GM18867 (cell line): ENCODE measurements around the gene EPHB1.

ENCODE experiments used
- ATAC-seq: cut with Tn5 transposase; IDR thresholded peaks from one replicate; pipeline ENCODE4 v1.9.1; 2021; ENCODE audit warnings: mild to moderate bottlenecking, moderate library complexity; ENCODE audit not compliant: unreplicated experiment

Gene EPHB1

DNA sequence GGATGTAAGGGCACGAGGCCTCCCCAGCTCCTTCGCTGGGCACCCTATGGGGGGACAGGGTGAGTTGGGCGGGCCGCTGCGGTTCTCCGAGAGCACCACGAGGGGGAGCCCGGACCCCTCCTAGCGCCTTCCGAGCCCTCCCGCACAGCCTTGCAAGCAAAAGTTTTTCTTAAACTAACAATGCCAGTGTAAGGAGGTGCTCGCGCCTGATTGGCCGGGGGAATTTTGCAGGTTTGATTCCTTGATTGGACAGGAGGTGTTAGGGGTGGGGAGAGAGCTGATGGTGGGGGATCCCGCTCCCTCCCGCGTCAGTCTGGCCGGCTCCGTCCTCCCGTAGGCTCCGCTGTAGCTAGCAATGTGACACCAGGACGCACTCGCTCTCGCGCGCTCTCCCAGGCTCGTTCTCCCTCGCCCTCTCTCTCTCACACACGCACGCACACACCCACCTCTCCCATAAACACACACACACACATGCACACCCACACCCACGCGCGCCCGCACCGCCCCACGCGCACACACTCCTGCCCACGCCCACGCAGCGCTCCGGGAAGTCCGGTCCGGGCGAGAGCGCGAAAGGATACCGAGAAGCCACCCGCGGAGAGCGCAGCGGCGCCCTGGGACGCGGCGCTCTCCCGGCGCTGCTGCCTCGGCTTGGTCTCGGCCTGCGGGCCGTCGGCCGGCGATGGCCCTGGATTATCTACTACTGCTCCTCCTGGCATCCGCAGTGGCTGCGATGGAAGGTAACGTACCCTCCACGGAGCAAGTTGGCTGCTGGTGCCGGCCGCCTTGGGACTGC lies at the start of gene EPHB1:
EPHB1 (plus strand) TSS at position 311 of the 796 bp plus-strand sequence.
- ATAC-seq: peak; percentile 75

DNA sequence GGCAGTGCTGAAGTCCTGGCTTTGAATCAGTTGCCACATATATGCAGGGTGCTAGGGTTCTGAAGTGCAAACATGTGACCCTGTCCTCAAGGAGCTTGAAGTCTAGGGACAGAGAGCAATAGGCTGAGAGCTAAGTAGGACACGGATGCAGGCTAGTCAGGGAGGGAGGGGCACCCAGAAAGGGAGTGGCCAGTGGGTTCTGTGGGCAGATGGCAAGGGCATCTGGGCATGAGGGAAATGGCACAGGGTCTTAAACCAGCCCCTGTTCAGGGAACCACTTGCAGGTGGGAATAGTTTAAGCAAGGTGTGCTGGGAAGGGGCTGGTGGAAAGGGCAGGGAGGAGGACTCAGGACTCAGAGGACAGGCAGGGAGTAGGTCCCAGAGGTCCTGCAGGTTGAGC lies 46.4 kb upstream of the EPHB1 start:
- ATAC-seq: no peak

DNA sequence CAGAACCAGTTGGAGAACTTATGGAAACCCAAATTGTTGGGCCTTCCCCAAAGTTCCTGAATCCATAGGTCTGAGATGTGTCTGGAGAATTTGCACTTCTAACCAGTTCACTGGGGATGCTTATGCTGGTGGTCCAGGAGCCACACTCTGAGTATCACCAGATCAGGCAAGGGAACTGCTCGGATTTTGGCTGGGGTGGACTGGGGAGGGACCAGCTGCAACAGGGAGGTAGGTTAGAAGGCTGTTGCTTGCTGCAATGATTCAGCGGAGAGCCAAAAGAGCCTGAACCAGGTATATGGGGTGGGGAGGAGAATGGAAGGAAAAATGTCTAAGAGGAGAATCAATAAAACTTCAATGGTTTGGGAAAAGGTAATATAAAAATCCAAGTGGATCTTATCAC lies 45.9 kb upstream of the EPHB1 start:
- ATAC-seq: no peak

DNA sequence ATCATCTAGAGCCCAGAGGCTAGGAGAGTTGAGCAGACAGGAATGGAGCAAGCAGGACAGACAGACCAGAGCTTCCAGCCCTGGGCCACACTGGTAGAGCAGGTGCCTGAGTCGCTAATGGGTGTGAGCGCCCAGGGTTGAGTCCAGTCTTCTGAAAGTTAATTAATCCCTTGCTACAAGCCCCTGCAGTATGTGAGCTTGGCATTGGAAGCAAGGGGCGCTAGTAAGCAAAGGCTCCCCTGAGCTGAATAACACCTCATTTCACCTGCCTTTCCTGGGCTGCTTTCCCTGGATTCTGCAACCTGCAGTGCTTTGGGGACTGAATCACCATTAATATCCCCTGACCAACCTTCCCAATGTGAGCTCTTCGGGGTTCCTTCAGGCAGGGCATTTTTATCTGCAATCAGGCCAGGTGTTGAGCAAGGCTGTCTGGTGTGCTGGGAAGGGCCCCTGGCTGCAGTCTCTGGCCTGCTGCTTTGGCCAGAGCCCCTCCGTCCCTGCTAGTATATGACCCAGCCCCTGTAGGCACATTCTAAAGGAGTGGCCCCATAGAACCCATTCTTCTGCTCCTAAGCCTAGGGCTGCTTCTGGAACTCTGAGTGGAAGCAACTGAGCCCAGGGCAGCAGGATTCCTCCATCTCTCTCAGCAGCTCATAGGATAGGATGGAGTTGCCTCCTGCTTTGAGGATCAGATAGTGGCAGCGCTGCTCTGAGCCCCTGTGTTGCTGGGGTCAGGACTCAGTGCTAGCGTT lies 45.1 kb upstream of the EPHB1 start:
- ATAC-seq: no peak

DNA sequence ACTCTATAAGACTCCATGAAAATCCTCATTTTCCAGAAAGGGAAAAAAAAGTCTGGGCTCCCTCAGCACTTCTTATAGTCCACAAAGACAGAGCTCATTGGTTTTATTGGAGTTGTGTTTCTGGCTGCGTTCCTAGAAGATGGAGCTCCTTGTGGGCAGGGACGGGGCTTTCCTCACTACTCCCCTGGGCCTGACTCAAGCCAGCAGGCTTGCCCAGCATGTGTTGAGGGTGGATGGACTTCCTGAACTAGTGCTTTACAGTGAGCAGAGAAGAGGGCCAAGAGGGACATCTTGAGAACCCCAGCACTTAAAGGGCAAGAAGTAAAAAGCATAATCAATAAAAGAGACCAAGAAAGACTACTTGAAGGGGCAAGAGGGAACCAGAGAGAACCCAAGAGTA lies 43.2 kb upstream of the EPHB1 start:
- no peak for ATAC-seq

DNA sequence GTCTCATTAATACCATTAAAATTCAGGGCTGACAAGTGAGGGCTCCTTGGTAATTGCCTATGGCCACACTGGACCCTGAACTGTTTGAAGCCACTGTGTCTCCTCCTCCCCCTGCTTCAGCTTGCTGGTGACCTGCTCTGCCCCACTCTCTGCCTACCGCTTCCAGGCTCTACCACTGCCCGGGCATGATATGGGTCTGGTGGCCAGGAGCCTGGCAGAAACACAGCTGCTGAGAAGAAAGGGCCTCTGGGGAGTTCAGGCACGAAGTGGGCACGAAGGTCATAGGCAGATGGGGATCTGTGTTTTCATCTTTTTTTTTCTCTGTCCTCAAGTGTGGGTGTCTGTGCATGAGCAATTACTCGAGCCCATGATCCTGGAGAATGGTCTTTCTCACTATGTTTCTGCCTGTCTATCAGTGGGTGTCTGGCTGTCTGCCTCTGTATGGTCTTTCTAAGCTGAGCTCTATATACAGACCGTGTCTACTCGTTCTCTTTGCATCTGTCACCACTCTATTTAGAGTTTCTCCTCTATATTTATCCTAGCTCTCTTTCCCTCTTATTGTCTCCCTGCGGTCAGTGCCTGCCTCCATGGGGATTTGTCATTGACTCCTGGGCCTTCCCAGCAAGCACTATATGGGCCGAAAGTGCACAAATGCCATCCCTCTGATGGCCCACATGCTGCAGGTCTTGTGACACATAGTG lies 42.1 kb upstream of the EPHB1 start:
- no peak for ATAC-seq

DNA sequence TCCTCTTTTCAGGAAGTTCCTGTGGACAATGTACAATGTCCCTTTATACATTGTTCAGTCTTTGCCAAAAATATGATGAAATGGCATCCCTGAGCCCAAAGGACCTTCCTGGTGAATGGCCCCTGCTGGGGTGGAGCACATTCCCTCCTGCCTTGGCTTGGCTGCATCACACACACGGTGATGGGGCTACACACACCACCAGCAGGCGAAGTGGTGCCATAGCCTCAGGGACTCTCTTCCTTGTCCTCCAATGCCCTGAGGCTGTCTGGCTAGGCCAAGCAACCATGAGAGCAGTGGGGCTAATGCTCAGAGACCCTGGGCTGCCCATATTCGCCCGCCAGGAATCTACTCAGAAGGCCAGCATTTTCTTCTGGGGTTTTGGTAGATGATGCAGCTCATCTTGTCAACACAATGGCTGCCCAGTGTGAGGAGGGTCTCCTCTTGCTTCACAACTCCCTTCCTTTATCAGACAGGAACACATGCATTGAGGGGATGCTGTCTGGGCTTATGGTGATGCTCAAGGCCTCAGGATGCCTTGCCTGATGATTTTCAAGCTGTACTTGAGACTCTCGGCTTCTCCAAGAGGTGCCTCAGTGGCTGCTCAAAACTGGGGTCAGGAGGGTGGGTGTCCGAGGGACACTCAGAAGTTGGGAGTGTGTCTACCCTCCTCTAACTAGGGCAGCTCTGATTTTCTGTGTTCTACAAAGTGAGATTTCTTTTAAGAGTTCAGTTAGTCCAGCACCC lies 40.9 kb upstream of the EPHB1 start:
- no peak for ATAC-seq

DNA sequence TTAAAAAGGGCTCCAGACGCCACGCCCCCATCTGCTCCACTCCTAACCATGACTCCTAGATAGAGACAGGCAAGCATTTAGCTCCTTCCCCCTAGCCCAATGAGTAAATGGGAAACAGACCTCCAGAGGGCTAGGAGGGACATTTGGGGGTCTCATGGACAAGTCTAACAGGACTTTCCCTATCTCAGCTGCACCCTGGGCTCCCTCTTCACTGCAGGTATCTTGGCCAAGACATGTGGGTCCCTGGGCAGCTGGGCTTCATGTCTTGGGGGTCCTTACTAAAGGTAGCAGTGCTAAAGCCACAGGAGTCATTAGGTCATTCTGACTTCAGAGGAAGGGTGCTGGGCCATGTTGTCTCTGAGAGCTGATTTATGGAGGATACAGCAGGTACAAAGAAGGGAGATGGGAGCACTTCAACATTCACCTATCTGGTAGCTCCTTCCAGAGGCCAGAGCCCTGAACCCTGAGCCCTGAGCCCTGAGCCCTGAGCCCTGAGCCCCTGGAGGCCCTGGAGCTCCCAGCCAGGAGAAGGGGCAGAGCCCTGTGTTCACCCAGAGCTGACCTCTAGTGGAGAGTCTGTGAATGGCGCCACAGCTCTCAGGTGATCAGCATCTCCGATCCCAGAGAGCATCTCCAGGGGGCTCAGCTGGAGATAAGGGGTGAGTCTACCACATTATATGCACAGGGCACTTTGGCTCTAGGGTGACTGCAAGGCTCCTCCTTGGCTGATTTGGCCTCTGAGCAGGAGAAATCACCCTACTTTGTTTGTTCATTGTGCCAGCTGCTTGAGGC lies 40.1 kb upstream of the EPHB1 start:
- peak; percentile 91 for ATAC-seq

DNA sequence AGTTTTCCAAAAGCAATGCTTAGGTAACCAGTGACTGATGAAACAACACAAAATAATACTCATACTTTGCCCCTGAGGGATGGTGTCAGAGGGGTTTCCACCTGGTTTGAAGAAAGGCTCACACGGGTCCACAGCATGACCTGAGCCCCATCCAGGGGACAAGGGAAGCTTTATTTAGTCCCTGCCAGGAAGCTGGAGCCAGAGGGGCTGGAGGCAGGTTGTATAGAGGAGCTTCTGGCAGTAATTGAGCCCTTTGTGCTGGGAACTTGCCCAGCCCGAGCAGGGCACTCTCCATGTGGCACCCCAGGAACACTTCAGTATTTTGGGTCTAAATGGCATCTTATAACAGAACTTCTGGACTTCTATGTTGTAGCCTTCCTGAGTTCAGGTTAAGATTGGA lies 39.2 kb upstream of the EPHB1 start:
- no peak for ATAC-seq

DNA sequence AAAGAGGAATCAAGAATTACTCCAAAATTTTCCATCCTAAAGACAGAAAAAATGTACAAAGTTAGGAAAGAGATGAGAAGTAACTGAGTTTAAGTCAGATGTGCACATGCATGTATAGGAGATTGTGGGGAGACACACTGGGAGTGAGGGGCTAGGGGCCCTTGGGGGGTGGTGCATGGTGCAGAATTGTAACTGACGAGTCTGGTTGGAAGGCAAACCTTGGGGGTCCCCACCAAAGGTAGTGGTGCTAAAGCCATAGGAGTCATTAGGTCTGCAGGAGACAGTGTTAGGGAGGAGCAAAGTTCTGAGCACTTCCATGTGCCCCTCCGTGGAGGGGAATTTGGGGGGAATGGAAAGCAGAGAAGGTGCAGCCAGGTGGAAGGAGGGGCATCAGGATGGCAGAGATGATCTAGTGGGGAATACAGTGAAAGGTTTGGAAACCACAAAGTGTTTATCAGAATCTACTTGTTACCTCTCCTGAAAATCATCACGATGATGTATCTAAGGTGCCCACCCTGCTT lies 37.5 kb upstream of the EPHB1 start:
- no peak for ATAC-seq

DNA sequence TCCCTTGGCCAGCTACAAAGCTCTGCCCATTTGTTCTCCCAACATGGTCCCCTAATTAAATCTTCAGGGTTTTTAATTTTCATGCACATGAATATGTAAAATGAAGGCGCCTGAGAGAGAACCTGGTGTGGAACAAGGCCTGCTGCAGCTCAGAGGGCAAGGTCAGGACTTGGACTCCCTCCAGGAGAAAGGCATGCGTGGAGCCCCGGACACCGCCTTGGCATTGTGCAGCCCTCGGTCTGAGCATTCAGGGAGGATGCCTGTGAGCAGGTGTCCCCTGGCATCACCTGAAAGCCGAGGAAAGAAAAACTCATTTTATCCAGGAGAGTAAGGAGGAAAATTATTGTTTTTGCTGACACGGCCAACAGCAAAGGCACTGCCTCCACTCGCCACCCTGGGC lies 33.8 kb upstream of the EPHB1 start:
- ATAC-seq: no peak

DNA sequence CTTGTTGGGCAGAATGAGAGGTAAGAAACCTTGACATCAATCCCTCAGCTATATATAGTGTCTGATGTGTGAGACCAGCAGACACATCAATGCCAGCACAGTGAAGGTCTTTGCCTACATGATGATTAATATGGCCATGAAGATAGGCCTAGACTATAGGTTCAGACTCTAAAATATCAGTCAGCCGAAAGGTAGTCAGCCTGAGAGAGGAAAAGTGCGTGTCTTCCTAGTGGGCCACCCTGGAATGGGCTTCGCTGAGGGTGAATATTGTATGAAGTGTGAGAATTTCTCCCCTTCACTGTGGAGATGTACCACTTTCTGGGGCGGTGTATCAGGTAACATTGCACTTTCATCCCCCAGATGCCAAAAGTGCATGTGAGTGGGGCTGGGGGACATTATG lies 33.0 kb upstream of the EPHB1 start:
- no peak for ATAC-seq

DNA sequence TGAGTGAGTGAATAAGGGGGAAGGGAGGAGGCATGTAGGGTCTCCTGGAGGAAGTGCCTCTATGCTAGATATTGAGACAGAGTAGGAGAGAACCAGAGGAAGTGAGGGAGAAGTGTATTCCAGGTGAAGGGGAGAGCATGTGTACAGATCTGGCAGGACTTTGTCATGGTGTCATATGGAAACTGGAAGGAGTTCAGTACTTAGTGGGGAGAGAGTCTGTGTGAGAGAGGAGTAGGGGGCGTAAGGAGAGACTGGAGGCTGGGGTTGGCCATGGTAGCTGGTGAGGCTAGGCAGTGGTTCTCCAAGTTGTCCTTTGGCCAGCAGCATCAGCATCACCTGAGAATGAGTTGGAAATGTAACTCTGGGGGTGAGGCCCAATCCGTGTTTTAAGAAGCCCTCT lies 29.6 kb upstream of the EPHB1 start:
- no peak for ATAC-seq

DNA sequence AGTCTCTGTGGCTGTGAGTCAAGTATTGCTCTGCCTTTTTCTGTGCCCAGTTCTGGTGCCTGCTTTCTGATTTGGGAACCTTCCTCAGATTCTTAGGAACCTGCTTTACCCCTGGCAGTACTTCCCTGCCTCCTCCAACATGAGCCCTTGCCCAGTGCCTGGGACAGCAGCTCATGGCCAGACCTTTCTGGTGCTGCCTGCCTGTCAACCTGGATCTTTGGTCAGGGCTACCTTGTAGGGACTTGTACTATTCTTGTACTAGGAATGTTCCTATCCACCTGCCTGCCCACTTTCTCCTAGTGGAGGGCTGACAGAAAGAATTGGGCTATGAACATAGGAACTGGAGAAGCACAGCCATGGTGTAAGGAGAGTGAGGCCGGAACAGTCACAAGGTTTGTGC lies 28.8 kb upstream of the EPHB1 start:
- ATAC-seq: no peak

DNA sequence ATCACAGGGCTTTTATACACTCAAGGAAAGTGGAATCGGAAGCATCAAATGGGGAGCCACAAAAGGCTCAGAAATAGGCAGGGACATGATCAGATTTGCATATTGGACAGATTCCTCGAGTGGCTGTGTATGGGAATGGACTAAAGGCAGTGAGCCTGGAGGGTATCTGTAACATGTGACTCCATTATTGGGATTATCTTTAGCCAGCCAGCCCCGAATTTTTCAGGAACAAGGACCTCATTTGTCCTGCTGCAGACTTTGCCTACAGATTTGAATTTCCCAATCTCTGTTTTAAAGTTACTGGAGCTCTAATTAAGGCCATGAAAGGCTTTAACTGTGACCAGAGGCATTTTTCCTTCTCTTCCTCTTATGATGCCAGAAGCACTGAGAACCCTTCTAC lies 26.9 kb upstream of the EPHB1 start:
- no peak for ATAC-seq

DNA sequence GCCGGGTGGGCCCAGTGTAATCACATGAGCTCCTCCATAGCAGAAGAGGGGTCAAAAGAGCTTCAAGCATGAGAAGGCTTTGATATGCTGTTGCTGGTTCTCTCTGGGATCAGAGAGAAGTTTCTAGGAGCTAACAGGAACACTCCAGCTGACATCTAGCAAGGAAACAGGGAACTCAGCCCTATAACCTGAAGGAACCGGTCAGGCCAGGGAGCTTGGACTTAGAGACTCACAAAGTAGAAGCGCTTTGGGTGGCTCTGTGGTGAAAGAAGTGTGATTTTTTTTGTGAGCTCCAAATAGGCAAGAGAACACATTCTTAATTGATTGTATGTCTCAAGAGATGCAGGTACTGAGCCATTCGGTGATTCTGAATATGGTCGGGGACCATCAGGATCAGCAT lies 26.2 kb upstream of the EPHB1 start:
- ATAC-seq: no peak

DNA sequence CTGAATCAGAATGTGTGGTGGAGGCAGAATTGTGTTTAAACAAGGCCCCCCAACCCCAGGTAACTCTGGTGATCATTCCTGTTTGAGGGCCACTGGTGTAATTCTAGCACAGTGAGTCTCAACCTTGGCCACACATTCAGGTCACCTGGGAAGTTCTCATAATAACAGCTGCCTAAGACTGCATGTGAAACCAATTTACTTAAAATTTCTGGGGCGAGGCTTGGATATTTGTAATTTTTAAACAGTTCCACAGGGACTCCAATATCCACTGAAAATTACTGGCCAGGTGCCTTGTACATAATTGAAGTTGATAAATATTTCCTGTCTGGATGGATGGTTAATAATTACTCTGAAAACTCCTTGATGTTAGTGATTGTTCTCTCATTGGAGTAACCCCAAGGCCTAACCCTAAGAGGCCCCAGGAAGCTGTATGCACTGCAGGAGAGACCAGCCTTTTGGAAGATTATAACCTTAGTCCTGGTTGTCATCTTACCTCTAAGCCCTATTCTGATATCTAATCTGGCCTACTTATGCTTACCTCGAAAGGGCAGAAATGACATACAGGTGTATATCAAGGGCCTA lies 25.7 kb upstream of the EPHB1 start:
- no peak for ATAC-seq

DNA sequence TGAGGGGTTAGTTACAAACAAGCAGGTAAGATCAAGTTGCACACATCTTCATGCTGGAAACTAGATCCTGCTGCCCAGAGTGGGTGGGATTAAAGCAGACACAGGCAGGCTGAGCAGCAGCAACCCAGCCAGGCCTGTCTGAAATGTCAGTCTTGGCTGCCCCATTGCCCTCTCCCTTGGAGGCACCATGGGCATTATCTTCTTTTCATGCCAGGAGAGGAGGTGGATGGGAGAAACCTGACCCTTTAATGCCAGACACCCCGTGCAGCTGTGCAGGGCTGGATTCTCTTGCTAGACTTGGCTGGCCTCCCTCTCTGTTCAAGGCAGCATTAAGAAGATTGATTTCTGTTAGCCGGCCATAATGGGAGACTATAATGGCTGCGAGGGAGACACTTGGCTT lies 23.0 kb upstream of the EPHB1 start:
- ATAC-seq: no peak

DNA sequence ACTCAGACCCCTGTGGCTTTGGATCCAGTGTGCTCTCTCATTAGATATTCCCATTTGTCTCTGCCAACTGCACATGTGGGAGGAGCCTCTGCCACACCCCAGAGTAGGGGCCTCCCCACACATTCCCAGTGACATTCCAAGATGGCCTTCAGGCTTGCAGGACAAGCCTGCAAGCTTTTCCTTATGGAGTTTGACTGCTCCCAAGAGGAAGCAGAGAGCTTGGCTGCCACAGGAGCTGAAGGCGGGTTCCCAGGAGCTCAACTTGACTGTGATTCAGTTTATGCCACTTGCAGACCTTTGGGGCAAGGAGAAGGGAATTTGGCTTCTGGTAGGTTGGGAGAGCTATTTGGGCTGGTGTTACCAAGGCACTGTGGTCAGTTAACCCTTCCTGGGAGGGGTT lies 22.5 kb upstream of the EPHB1 start:
- no peak for ATAC-seq

DNA sequence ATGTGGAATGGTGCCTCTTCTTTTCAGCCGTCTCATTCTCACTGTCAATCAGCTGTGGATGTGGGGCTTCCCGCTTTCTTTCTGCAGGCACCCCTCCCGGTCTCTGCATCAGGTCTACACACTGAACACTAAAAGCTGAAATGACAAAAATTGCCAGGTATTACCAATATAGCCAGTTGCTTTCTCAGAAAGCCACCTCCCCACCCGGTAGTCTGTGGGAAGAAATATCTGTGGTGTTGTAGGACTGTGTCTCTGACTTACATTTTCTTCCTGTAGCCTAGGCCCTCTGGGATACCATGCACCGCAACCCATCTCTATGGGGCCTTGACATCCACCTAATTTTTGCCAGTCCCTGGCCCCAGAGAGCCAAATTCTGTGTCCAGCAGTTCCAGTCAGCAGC lies 19.2 kb upstream of the EPHB1 start:
- no peak for ATAC-seq
